Vagina (tissue), 2 donors: ENCODE data around the gene PARVA.

Source experiments
- POLR2A ChIP-seq, 2 donors: fragments of 450-650 bp; IDR thresholded peaks; one replicate each; pipeline ENCODE4 v1.6.1; 2017; ENCODE audit warnings: antibody characterized with exemption in 2 of 2, mild to moderate bottlenecking in 2 of 2, moderate library complexity in 2 of 2
- POLR2AphosphoS5 ChIP-seq, 2 donors: sonication (generic); formaldehyde crosslinking; IDR thresholded peaks; one replicate each; pipeline ENCODE4 v1.9.0; 2017; ENCODE audit warnings: antibody characterized with exemption in 2 of 2, mild to moderate bottlenecking in 2 of 2, low read depth in 1 of 2; ENCODE audit not compliant: insufficient read depth in 1 of 2
- TF ChIP-seq, protein P1 (sequence below), 3 experiments: fragments of 450-650 bp in 2 of 3; fragments of 200-600 bp in 1 of 3; sonication (generic) in 1 of 3; IDR thresholded peaks; one replicate each; pipeline ENCODE4 v1.5.1; 2017 to 2019; ENCODE audit warnings: antibody characterized with exemption in 3 of 3, mild to moderate bottlenecking in 2 of 3, moderate library complexity in 2 of 3

DNA sequence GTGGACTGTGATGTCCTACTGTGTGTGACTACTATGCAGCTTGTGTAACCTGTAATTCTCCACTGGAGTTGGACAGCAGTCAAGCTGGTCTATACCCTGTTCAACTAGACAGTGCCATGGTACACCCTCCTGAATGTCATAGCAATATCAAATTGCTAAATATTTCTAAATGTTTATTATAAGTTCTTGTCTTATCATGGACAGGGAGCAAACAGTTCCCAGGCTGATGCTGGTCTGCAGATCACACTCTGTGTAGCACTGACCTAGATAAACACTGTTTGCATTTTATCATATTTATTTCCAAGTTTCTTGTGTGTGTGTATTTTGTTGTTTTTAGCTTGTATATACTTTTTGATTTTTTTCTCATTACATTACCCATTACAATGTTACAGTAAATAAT lies 22.0 kb downstream of the PARVA start:
- TF ChIP-seq, protein P1, sequence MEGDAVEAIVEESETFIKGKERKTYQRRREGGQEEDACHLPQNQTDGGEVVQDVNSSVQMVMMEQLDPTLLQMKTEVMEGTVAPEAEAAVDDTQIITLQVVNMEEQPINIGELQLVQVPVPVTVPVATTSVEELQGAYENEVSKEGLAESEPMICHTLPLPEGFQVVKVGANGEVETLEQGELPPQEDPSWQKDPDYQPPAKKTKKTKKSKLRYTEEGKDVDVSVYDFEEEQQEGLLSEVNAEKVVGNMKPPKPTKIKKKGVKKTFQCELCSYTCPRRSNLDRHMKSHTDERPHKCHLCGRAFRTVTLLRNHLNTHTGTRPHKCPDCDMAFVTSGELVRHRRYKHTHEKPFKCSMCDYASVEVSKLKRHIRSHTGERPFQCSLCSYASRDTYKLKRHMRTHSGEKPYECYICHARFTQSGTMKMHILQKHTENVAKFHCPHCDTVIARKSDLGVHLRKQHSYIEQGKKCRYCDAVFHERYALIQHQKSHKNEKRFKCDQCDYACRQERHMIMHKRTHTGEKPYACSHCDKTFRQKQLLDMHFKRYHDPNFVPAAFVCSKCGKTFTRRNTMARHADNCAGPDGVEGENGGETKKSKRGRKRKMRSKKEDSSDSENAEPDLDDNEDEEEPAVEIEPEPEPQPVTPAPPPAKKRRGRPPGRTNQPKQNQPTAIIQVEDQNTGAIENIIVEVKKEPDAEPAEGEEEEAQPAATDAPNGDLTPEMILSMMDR (IDR thresholded peaks at IDR 0.05), result no peak
- TF ChIP-seq POLR2A (IDR thresholded peaks at IDR 0.05) (no peak), POLR2AphosphoS5 (IDR thresholded peaks at IDR 0.05; ENCODE audit: insufficient read depth in 1 of 2, low read depth in 1 of 2) (no peak)
